ENCODE measurements around the gene PBX4.
A peak's percentile ranks its signal among the peaks of the same experiment; 100 is the strongest.

The PBX4 gene

DNA sequence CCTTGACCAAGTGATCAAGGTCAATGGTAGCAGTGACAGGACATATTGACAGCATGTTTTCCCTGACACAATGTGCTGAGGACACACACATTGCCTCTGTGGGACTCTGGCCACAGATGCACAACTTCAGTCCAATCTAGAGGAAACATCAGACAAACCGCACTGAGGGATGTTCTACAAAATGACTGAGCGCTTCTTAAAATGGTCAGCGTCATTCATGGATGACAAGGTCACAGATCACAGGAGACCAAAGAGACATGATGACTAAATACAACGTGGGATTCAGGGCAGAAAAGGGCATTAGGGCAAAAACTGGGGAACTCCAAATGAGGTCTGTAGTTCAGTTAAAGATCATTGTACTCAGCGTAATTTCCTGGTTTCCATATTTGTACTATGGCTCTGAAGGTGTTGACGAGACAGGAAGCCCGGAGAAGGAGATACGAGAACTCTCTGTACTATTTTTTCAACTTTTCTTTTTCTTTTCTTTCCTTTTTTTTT, 20.6 kb downstream of the PBX4 start:
- H3K9me3 ChIP-seq (ENCODE audit: low read length), result no peaks in the 10 kb centered on the region
- no peaks in the 10 kb centered on the region for H4K20me1 ChIP-seq (ENCODE audit: insufficient read depth, low read length)
- H3K4me2 ChIP-seq (ENCODE audit: low read length), result peak overlapping the region; percentile 36
- H3K27me3 ChIP-seq (ENCODE audit: insufficient read depth, low read length), result no peaks in the 10 kb centered on the region
- peak overlapping the region; percentile 25 for H3K4me3 ChIP-seq (ENCODE audit: low read depth, low read length, poor library complexity, severe bottlenecking)
- TF ChIP-seq EZH2 (IDR thresholded peaks at IDR 0.05; ENCODE audit: borderline replicate concordance, low read length), result no peak
- no peak for TF ChIP-seq CTCF (IDR thresholded peaks at IDR 0.05; ENCODE audit: low read length)
- no peaks in the 10 kb centered on the region for H3F3A ChIP-seq (ENCODE audit: insufficient read depth, low read length)
- no peaks in the 10 kb centered on the region for H3K9me2 ChIP-seq (ENCODE audit: low read depth, low read length)
- peaks cover 4% of the 10 kb centered on the region; the same call in 1 of the 2 replicates for H3K36me3 ChIP-seq (ENCODE audit: insufficient read depth, low read length)
- peak overlapping the region; percentile 43 for H3K9ac ChIP-seq (ENCODE audit: low read length)
- H3K27ac ChIP-seq (ENCODE audit: low read depth, low read length, poor library complexity, severe bottlenecking), result peak overlapping the region; percentile 93
- no peaks in the 10 kb centered on the region for H3K79me2 ChIP-seq (ENCODE audit: insufficient read depth, low read length)
- H2AFZ ChIP-seq (ENCODE audit: low read length), result peak overlapping the region; percentile 67; the same call in 1 of the 2 replicates
- H3K4me1 ChIP-seq (ENCODE audit: insufficient read depth, low read length, severe bottlenecking), result peaks cover 79% of the 10 kb centered on the region

- Histone ChIP-seq H2AFZ (ENCODE audit: low read length) (no peak overlapping the region), H3K4me3 (ENCODE audit: low read depth, low read length, poor library complexity, severe bottlenecking) (no peak overlapping the region), H3K36me3 (ENCODE audit: insufficient read depth, low read length) (peaks cover 5% of the 10 kb centered on the region; the same call in 1 of the 2 replicates), H3K4me1 (ENCODE audit: insufficient read depth, low read length, severe bottlenecking) (peaks cover 62% of the 10 kb centered on the region), H3K9ac (ENCODE audit: low read length) (no peak overlapping the region), H3K4me2 (ENCODE audit: low read length) (no peak overlapping the region), H4K20me1 (ENCODE audit: insufficient read depth, low read length) (no peaks in the 10 kb centered on the region), H3K27me3 (ENCODE audit: insufficient read depth, low read length) (no peaks in the 10 kb centered on the region), H3F3A (ENCODE audit: insufficient read depth, low read length) (no peaks in the 10 kb centered on the region), H3K9me3 (ENCODE audit: low read length) (no peaks in the 10 kb centered on the region), H3K79me2 (ENCODE audit: insufficient read depth, low read length) (no peaks in the 10 kb centered on the region), H3K9me2 (ENCODE audit: low read depth, low read length) (no peaks in the 10 kb centered on the region), H3K27ac (ENCODE audit: low read depth, low read length, poor library complexity, severe bottlenecking) (peak overlapping the region; percentile 29)
- no peak for TF ChIP-seq EZH2 (IDR thresholded peaks at IDR 0.05; ENCODE audit: borderline replicate concordance, low read length)
- no peak for TF ChIP-seq CTCF (IDR thresholded peaks at IDR 0.05; ENCODE audit: low read length)
These were observed 23.3 kb downstream of the PBX4 start for GRCh38 chr19:19595171-19595701.

DNA sequence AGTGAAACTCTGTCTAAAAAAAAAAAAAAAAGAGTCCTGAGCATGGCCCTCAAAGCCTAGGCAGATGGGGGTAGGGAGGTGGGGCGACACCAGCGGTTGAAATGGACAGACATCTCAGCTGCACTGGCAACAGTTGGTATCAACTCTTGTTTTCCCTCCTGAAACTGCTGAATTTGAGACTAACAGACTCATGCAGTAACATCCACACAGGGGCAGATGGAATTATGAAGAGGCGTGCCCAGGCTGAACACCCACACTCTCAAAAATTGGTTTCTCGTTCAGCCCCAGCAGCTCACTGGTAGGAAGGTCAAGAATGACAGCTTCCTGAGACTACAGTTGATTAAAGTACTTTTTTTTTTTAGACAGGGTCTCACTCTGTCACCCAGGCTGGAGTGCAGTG, 24.1 kb downstream of the PBX4 start:
- Histone ChIP-seq H3F3A (ENCODE audit: insufficient read depth, low read length) (no peaks in the 10 kb centered on the region), H3K4me3 (ENCODE audit: low read depth, low read length, poor library complexity, severe bottlenecking) (no peak overlapping the region), H3K79me2 (ENCODE audit: insufficient read depth, low read length) (no peaks in the 10 kb centered on the region), H3K27ac (ENCODE audit: low read depth, low read length, poor library complexity, severe bottlenecking) (no peak overlapping the region), H3K4me2 (ENCODE audit: low read length) (no peak overlapping the region), H3K9me3 (ENCODE audit: low read length) (no peaks in the 10 kb centered on the region), H3K9ac (ENCODE audit: low read length) (no peak overlapping the region), H4K20me1 (ENCODE audit: insufficient read depth, low read length) (no peaks in the 10 kb centered on the region), H3K27me3 (ENCODE audit: insufficient read depth, low read length) (no peaks in the 10 kb centered on the region), H3K9me2 (ENCODE audit: low read depth, low read length) (no peaks in the 10 kb centered on the region), H3K4me1 (ENCODE audit: insufficient read depth, low read length, severe bottlenecking) (peaks cover 58% of the 10 kb centered on the region), H3K36me3 (ENCODE audit: insufficient read depth, low read length) (peaks cover 3% of the 10 kb centered on the region; the same call in 1 of the 2 replicates), H2AFZ (ENCODE audit: low read length) (no peak overlapping the region)
- no peak for TF ChIP-seq CTCF (IDR thresholded peaks at IDR 0.05; ENCODE audit: low read length)
- TF ChIP-seq EZH2 (IDR thresholded peaks at IDR 0.05; ENCODE audit: borderline replicate concordance, low read length), result no peak

All from OCI-LY1 (cell line).